H9 (cell line): ENCODE data around the gene VWDE. TPM values are rescaled to one million over a fixed set of nuclear protein-coding genes. Genes with fewer than 3 reads are reported as not detected.

Experiments
- DNase-seq: peaks from one replicate; pipeline ENCODE4 v3.0.0-alpha.2; 2017
- H2AFZ ChIP-seq: one replicate; pipeline ENCODE4 v1.6.1; 2013; ENCODE audit warnings: mild to moderate bottlenecking, low read length, control low read depth, moderate library complexity
- H2AK5ac ChIP-seq: 2 replicates; pipeline ENCODE4 v1.6.1; 2013; ENCODE audit warnings: low read length, control low read depth, mixed read lengths; ENCODE audit not compliant: insufficient read length
- H2BK120ac ChIP-seq: one replicate; pipeline ENCODE4 v1.6.1; 2013; ENCODE audit warnings: low read depth, mild to moderate bottlenecking, low read length, control low read depth, inconsistent platforms; ENCODE audit not compliant: poor library complexity, severe bottlenecking
- H2BK12ac ChIP-seq: 2 replicates; pipeline ENCODE4 v1.6.1; 2013; ENCODE audit warnings: low read length, control low read depth, mixed read lengths, low read depth; ENCODE audit not compliant: insufficient read length
- H2BK15ac ChIP-seq: 2 replicates; pipeline ENCODE4 v1.6.1; 2013; ENCODE audit warnings: low read depth, low read length, control low read depth
- H2BK20ac ChIP-seq: one replicate; pipeline ENCODE4 v1.6.1; 2013; ENCODE audit warnings: low read depth, mild to moderate bottlenecking, low read length, control low read depth, inconsistent platforms; ENCODE audit not compliant: poor library complexity, severe bottlenecking
- H2BK5ac ChIP-seq: 2 replicates; pipeline ENCODE4 v1.6.1; 2013; ENCODE audit warnings: low read length, control low read depth, mixed read lengths; ENCODE audit not compliant: insufficient read length
- H3K14ac ChIP-seq: 2 replicates; pipeline ENCODE4 v1.6.1; 2013; ENCODE audit warnings: low read length, control low read depth; ENCODE audit not compliant: insufficient read depth
- H3K18ac ChIP-seq: 2 replicates; pipeline ENCODE4 v1.6.1; 2013; ENCODE audit warnings: low read depth, mild to moderate bottlenecking, mixed read lengths, low read length, control low read depth; ENCODE audit not compliant: insufficient read length
- H3K23ac ChIP-seq: 2 replicates; pipeline ENCODE4 v1.6.1; 2013; ENCODE audit warnings: low read length, control low read depth, mixed read lengths, low read depth; ENCODE audit not compliant: insufficient read length
- H3K23me2 ChIP-seq: 2 replicates; pipeline ENCODE4 v1.6.1; 2013; ENCODE audit warnings: low read depth, mild to moderate bottlenecking, mixed read lengths, low read length, control low read depth; ENCODE audit not compliant: insufficient read length, poor library complexity, severe bottlenecking
- H3K27ac ChIP-seq: 2 replicates; pipeline ENCODE4 v1.5.1; 2013; ENCODE audit warnings: low read length, control low read depth, mixed read lengths, low read depth; ENCODE audit not compliant: insufficient read length
- H3K27me3 ChIP-seq: 2 replicates; pipeline ENCODE4 v1.6.1; 2013; ENCODE audit warnings: low read length, control low read depth, inconsistent platforms; ENCODE audit not compliant: insufficient read depth
- H3K4ac ChIP-seq: 2 replicates; pipeline ENCODE4 v1.6.1; 2013; ENCODE audit warnings: low read depth, mild to moderate bottlenecking, control low read depth, inconsistent platforms, low read length, moderate library complexity
- H3K4me1 ChIP-seq: 2 replicates; pipeline ENCODE4 v1.6.1; 2013; ENCODE audit warnings: low read length, control low read depth, inconsistent platforms; ENCODE audit not compliant: insufficient read depth
- H3K4me2 ChIP-seq: 2 replicates; pipeline ENCODE4 v1.6.1; 2013; ENCODE audit warnings: low read length, control low read depth, mixed read lengths; ENCODE audit not compliant: insufficient read length, insufficient read depth
- H3K56ac ChIP-seq: 2 replicates; pipeline ENCODE4 v1.6.1; 2013; ENCODE audit warnings: low read depth, mild to moderate bottlenecking, mixed read lengths, low read length, control low read depth; ENCODE audit not compliant: insufficient read length
- H3K79me1 ChIP-seq: 2 replicates; pipeline ENCODE4 v1.6.1; 2013; ENCODE audit warnings: low read depth, mild to moderate bottlenecking, moderate library complexity, low read length, control low read depth, inconsistent platforms; ENCODE audit not compliant: insufficient read depth, poor library complexity, severe bottlenecking
- H3K79me2 ChIP-seq: 2 replicates; pipeline ENCODE4 v1.6.1; 2013; ENCODE audit warnings: low read length, control low read depth, inconsistent platforms; ENCODE audit not compliant: insufficient read depth
- H3K9ac ChIP-seq: 2 replicates; pipeline ENCODE4 v1.6.1; 2013; ENCODE audit warnings: low read length, control low read depth, mixed read lengths; ENCODE audit not compliant: insufficient read length; ENCODE audit errors: extremely low read depth
- H3K9me3 ChIP-seq: one replicate; pipeline ENCODE4 v1.6.1; 2013; ENCODE audit warnings: low read depth, low read length, inconsistent platforms; ENCODE audit not compliant: control insufficient read depth
- H3T11ph ChIP-seq: one replicate; pipeline ENCODE4 v1.6.1; 2013; ENCODE audit warnings: mild to moderate bottlenecking, low read length, control low read depth, inconsistent platforms
- H4K20me1 ChIP-seq: one replicate; pipeline ENCODE4 v1.6.1; 2013; ENCODE audit not compliant: control insufficient read depth, insufficient read length, insufficient read depth
- H4K5ac ChIP-seq: 2 replicates; pipeline ENCODE4 v1.6.1; 2013; ENCODE audit warnings: low read depth, mild to moderate bottlenecking, mixed read lengths, low read length, control low read depth; ENCODE audit not compliant: insufficient read length
- H4K8ac ChIP-seq: replicated peaks from 2 replicates; pipeline ENCODE4 v1.6.1; 2013; ENCODE audit warnings: low read length, control low read depth, mixed read lengths, low read depth; ENCODE audit not compliant: insufficient read length
- H4K91ac ChIP-seq: 2 replicates; pipeline ENCODE4 v1.6.1; 2013; ENCODE audit warnings: low read depth, mild to moderate bottlenecking, moderate library complexity, mixed read lengths, low read length, control low read depth; ENCODE audit not compliant: insufficient read length
- H3K27ac Mint-ChIP-seq, 3 experiments: 2 replicates in 2 of 3; 3 replicates in 1 of 3; pipeline ENCODE4 v1.8.0; 2020 to 2021; ENCODE audit warnings: mixed read lengths in 3 of 3, mild to moderate bottlenecking in 1 of 3, moderate library complexity in 1 of 3
- H3K27me3 Mint-ChIP-seq: 2 replicates; pipeline ENCODE4 v1.8.0; 2021; ENCODE audit warnings: low read depth, mild to moderate bottlenecking, moderate library complexity, mixed read lengths
- H3K36me3 Mint-ChIP-seq, 3 experiments: 2 replicates in 2 of 3; 3 replicates in 1 of 3; pipeline ENCODE4 v1.8.0; 2020 to 2021; ENCODE audit warnings: low read depth in 3 of 3, mixed read lengths in 3 of 3; ENCODE audit not compliant: insufficient read depth in 1 of 3
- H3K4me1 Mint-ChIP-seq, 2 experiments: 2 replicates each; pipeline ENCODE4 v1.8.0; 2020; ENCODE audit warnings: mixed read lengths in 2 of 2
- H3K4me3 Mint-ChIP-seq, 2 experiments: 2 replicates in 1 of 2; 3 replicates in 1 of 2; pipeline ENCODE4 v1.8.0; 2020 to 2021; ENCODE audit warnings: mild to moderate bottlenecking in 2 of 2, mixed read lengths in 2 of 2, moderate library complexity in 1 of 2
- H3K9me3 Mint-ChIP-seq, 2 experiments: 2 replicates in 1 of 2; 3 replicates in 1 of 2; pipeline ENCODE4 v1.8.0; 2020; ENCODE audit warnings: mild to moderate bottlenecking in 2 of 2, mixed read lengths in 2 of 2, moderate library complexity in 1 of 2
- WGBS: extraction: QIAGEN DNeasy Blood & Tissue Kit; methylation state at CpG from one replicate; pipeline ENCODE4 v1.1.7; 2013; ENCODE audit warnings: missing lambda C conversion rate, low lambda C conversion rate, mixed read lengths; ENCODE audit not compliant: insufficient read length; ENCODE audit errors: extremely low coverage; 5-methylcytosine and 5-hydroxymethylcytosine counted together
- total RNA-seq: library from RNA; stranded (reverse); gene quantifications from 2 replicates; pipeline ENCODE4 v1.2.1, GENCODE V29; 2021
- TF ChIP-seq, protein P1 (sequence below): fragments of 200-600 bp; sonication (generic); conservative IDR thresholded peaks from 3 replicates; pipeline ENCODE4 v1.8.0; 2021; ENCODE audit warnings: antibody characterized with exemption, mild to moderate bottlenecking

The VWDE gene
- total RNA-seq, 1 experiment from 2014 or later, result 18.1 TPM

DNA sequence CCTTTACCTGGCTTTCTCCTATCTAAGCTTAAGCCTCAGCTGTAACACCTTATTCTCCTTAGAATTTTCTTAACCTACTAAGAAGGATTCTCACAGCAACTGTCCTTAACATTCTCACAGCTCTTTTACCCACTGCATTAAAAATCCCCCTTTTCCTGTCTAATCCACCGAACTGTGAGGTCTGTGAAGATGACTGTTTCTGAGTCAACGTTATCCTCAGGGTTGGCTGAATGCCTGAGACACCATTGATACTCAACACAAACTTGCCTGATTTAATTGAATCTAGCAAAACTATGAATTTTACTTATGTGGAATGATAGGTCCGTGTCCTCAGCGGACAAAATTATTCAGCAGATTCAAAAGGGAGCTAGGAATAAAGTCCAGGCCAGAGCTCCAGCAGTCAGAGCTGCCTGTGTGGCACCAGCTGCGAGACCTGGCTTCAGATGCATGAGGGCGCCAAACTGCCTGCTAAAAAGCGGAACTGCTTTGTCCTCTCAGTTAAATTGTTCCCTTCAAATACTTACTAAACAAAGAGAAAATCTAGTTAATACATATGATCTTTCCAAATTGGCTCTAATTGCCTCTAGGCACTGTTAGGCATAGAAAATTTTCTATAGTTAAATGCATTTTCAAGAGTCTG is 33.4 kb upstream of the VWDE start:
- WGBS, result no CpG with 5 or more reads among the region's 7 CpGs

More for the DNA sequence above, 33.4 kb upstream of the VWDE start:
- no peaks in the 10 kb centered on the region for H3K36me3 Mint-ChIP-seq
- no peak overlapping the region for H3K9ac ChIP-seq
- H3K14ac ChIP-seq, result no peak overlapping the region
- no peak overlapping the region for H3K4ac ChIP-seq
- H3K4me1 Mint-ChIP-seq, result peaks cover 28 to 34% of the 10 kb centered on the region in 2 experiments
- H3K9me3 Mint-ChIP-seq, result no peaks in the 10 kb centered on the region; a peak in 1 of 5 replicates
- no peak overlapping the region for H3K23ac ChIP-seq
- H3K79me2 ChIP-seq, result no peaks in the 10 kb centered on the region
- no peak overlapping the region for H2BK12ac ChIP-seq
- H3K4me2 ChIP-seq, result no peak overlapping the region
- no peak overlapping the region for H3T11ph ChIP-seq
- peak overlapping the region; percentile 40 for H2AFZ ChIP-seq
- H4K20me1 ChIP-seq, result no peaks in the 10 kb centered on the region
- no peak overlapping the region for H2BK120ac ChIP-seq
- no peak overlapping the region for H3K27ac Mint-ChIP-seq
- H3K56ac ChIP-seq, result no peak overlapping the region
- H4K5ac ChIP-seq, result no peak overlapping the region
- no peak overlapping the region for H2BK15ac ChIP-seq
- no peaks in the 10 kb centered on the region for H3K27me3 Mint-ChIP-seq
- no peak overlapping the region for H4K91ac ChIP-seq
- no peaks in the 10 kb centered on the region for H3K79me1 ChIP-seq
- no peaks in the 10 kb centered on the region for H3K23me2 ChIP-seq
- no peak overlapping the region for H4K8ac ChIP-seq
- H3K18ac ChIP-seq, result no peak overlapping the region
- H3K27me3 ChIP-seq, result no peaks in the 10 kb centered on the region
- no peak overlapping the region for H2BK20ac ChIP-seq
- H2AK5ac ChIP-seq, result no peak overlapping the region
- no peak overlapping the region for H3K27ac ChIP-seq
- no peaks in the 10 kb centered on the region for H3K9me3 ChIP-seq
- H2BK5ac ChIP-seq, result no peak overlapping the region
- TF ChIP-seq, protein P1, sequence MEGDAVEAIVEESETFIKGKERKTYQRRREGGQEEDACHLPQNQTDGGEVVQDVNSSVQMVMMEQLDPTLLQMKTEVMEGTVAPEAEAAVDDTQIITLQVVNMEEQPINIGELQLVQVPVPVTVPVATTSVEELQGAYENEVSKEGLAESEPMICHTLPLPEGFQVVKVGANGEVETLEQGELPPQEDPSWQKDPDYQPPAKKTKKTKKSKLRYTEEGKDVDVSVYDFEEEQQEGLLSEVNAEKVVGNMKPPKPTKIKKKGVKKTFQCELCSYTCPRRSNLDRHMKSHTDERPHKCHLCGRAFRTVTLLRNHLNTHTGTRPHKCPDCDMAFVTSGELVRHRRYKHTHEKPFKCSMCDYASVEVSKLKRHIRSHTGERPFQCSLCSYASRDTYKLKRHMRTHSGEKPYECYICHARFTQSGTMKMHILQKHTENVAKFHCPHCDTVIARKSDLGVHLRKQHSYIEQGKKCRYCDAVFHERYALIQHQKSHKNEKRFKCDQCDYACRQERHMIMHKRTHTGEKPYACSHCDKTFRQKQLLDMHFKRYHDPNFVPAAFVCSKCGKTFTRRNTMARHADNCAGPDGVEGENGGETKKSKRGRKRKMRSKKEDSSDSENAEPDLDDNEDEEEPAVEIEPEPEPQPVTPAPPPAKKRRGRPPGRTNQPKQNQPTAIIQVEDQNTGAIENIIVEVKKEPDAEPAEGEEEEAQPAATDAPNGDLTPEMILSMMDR, result peak; percentile 60
- no peak overlapping the region for H3K4me3 Mint-ChIP-seq
- DNase-seq, result peak; percentile 54
- H3K4me1 ChIP-seq, result peaks cover 2% of the 10 kb centered on the region; the same call in 1 of the 2 replicates
